ENCODE measurements around the gene CACHD1.

GRCh38 chr1:64654519-64655341 lies 184.8 kb downstream of the CACHD1 start:
- TF ChIP-seq, protein P1, sequence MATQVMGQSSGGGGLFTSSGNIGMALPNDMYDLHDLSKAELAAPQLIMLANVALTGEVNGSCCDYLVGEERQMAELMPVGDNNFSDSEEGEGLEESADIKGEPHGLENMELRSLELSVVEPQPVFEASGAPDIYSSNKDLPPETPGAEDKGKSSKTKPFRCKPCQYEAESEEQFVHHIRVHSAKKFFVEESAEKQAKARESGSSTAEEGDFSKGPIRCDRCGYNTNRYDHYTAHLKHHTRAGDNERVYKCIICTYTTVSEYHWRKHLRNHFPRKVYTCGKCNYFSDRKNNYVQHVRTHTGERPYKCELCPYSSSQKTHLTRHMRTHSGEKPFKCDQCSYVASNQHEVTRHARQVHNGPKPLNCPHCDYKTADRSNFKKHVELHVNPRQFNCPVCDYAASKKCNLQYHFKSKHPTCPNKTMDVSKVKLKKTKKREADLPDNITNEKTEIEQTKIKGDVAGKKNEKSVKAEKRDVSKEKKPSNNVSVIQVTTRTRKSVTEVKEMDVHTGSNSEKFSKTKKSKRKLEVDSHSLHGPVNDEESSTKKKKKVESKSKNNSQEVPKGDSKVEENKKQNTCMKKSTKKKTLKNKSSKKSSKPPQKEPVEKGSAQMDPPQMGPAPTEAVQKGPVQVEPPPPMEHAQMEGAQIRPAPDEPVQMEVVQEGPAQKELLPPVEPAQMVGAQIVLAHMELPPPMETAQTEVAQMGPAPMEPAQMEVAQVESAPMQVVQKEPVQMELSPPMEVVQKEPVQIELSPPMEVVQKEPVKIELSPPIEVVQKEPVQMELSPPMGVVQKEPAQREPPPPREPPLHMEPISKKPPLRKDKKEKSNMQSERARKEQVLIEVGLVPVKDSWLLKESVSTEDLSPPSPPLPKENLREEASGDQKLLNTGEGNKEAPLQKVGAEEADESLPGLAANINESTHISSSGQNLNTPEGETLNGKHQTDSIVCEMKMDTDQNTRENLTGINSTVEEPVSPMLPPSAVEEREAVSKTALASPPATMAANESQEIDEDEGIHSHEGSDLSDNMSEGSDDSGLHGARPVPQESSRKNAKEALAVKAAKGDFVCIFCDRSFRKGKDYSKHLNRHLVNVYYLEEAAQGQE (IDR thresholded peaks at IDR 0.05): no peak
- no peak for TF ChIP-seq CTCF (IDR thresholded peaks at IDR 0.05)
- no peak for TF ChIP-seq MAFK (IDR thresholded peaks at IDR 0.05; ENCODE audit: partially characterized antibody)
- no peak for TF ChIP-seq HDAC2 (IDR thresholded peaks at IDR 0.05)
- no peak for TF ChIP-seq POLR2A (IDR thresholded peaks at IDR 0.05; ENCODE audit: low read length)
- TF ChIP-seq EP300 (IDR thresholded peaks at IDR 0.05): no peak
- TF ChIP-seq, protein P2, sequence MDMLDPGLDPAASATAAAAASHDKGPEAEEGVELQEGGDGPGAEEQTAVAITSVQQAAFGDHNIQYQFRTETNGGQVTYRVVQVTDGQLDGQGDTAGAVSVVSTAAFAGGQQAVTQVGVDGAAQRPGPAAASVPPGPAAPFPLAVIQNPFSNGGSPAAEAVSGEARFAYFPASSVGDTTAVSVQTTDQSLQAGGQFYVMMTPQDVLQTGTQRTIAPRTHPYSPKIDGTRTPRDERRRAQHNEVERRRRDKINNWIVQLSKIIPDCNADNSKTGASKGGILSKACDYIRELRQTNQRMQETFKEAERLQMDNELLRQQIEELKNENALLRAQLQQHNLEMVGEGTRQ (IDR thresholded peaks at IDR 0.05): no peak
- TF ChIP-seq NPAS2 (CRISPR knock-in tag; IDR thresholded peaks at IDR 0.05; ENCODE audit: borderline replicate concordance): no peak
